HG03460 (cell line): ENCODE measurements around the gene SCRN1.

Experiments used
- ATAC-seq: cut with Tn5 transposase; IDR thresholded peaks from one replicate; pipeline ENCODE4 v1.9.1; 2021; ENCODE audit not compliant: unreplicated experiment

The SCRN1 gene, protein sequence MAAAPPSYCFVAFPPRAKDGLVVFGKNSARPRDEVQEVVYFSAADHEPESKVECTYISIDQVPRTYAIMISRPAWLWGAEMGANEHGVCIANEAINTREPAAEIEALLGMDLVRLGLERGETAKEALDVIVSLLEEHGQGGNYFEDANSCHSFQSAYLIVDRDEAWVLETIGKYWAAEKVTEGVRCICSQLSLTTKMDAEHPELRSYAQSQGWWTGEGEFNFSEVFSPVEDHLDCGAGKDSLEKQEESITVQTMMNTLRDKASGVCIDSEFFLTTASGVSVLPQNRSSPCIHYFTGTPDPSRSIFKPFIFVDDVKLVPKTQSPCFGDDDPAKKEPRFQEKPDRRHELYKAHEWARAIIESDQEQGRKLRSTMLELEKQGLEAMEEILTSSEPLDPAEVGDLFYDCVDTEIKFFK

DNA sequence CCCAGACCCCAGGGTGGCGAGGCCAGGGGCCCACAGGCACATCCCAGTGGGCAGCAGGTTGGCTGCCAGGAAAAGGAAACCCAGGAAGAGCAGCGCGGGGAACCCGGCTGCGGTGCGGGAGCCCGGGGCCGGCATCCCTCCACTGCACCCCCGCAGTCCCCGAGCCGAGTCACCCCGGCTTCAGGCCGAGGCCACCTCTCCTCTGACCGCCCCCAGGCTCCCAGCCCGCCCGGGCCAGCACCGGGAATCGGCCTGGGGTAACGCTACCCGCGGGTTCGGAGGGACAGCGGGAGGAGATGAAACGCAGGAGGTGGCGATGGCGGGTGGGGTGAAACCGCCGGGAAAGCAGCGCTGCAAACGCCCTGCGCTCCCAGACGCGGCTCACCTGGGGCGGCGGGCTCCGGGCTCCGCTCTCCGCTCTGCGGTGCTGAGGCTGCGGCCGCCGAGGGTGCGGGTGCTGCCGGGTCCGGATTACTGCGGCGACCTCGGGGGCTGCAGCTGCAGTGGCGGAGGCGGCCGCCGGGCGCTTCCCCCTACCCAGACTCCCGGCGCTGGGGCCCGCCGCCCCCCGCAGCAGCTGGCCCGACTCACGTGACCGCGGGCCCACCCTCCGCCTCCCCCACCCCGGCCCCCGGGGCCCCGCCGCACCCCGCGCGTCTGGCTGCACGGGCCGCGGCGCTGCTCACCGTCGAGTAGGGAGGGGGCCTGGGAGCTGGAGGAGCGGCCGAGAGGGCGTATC lies at the start of gene SCRN1:
Gene SCRN1 (minus strand): TSS at position 545 of the 739 bp plus-strand sequence. CDS start 20,734 bp downstream, outside the sequence.
- peak; percentile 30 for ATAC-seq

DNA sequence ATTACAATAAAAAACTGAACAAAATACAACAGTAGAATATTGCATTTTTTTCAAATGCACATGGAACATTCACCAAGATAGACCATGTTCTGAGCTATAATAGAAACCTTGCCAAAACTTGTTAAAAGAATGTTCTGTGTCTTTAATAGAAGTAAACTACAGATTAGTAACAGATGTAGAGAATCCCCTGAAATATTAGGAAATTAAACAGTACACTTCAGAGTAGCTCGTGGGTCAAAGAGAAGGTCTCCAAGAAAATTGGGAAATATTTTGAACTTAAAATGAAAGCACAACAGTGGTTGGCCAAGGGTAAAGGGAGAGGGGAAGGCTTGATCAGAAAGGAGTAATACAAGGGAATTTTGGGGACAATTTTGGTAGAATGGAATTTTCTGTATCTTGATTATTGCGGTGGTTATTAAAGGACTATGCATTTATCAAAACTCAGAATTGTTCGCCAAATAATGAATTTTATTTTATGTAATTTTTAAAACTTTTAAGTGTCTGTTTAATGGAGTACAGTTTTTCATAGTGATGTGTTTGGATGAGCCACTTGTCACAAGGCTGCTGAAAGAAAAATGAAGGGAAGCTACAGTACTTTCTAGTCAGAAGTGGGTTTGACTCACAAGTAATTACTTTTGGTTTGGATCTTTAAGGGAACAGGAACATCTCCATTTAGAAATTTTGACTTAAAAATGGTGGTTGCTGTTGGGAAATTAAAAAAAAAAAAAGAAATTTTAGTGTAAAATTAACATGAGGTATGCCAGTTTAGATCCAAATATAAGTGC lies 48.8 kb upstream of the SCRN1 start:
- ATAC-seq, result no peak

DNA sequence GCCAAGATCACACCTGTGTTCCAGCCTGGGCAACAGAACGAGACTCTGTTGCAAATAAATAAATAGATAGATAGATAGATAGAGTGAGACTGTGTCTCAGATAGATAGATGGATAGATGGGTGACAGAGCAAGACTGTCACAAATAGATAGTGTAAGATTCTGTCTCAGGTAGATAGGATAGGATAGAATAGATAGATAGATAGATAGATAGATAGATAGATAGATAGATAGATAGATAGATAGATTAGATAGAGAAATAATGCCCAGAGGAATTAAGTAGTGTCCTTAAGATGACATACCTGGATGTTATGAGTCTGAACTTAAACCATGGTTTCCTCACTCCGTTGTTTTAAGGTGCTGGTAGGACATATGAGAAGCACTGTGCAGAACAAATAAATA lies 46.6 kb upstream of the SCRN1 start:
- no peak for ATAC-seq

DNA sequence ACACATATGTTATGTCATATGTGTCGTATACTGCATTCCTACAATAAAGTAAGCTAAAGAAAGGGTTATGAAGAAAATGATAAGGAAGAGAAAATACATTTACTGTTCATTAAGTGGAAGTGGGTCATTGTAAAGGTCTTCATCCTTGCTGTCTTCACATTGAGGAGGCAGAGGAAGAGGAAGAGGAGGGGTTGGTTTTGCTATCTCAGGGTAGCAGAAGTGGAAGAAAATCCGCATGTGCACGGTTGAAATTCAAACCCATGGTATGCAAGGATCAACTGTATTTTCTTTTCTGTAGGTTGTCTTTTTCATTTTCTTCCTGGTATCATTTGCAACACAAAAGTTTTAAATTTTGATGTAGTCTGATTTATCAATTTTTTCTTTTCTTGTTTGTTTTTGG lies 44.9 kb upstream of the SCRN1 start:
- no peak for ATAC-seq

DNA sequence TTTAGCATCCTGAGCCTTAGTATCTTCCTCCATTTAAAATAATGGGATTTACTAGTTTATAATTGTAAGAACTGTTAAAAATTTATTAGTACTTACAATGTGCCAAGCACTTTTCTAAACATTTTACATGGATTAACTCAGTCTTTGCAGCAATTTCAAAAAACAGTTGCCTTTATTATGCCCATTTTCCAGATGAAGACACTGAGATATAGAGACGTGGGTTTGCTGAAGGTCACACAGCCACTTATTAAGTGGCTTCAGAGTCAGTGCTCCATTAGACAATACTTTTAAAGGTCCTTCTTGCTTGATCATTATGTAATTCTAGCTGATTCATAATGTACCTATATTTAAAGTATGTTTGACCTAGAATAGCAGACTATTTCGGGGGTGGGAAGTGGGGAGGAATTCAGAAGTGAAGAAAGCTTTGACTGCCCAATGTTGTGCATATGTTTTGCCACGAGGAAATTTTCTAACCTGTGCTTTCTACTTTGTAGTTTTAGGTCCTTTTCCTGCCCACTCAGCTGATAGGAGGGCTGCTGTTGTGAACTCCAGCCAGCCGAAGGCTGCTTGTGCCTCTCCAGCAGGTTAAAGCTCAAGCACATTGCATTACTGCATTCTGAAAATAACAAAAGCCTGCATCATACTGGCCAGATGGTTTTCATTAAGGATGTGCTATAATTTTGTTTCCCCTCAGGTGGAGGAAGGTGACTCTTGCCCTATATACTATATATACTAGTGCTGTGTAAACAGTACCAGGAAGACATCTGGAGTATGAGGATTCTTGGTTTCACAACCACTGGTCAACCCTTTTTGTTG lies 42.9 kb upstream of the SCRN1 start:
- ATAC-seq, result no peak

DNA sequence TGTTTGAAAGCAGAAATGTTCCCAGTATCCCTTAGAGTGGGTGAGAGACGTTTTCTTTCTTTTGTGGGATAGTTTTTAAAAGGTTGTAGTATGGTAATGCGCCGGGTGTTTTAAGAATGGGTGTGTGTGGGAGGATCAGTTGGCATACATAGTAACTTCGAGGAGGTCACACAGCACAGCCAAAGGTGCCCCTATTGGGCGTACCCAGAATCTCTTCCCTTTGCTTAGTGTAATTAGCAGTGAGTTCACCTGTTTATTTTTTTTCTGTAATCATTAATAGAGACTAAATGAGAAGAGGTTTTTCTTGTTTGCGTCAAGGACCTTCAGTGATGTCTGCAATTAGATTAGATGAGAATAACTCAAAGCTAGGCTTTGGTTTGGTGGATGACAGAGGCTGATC lies 40.1 kb upstream of the SCRN1 start:
- no peak for ATAC-seq

DNA sequence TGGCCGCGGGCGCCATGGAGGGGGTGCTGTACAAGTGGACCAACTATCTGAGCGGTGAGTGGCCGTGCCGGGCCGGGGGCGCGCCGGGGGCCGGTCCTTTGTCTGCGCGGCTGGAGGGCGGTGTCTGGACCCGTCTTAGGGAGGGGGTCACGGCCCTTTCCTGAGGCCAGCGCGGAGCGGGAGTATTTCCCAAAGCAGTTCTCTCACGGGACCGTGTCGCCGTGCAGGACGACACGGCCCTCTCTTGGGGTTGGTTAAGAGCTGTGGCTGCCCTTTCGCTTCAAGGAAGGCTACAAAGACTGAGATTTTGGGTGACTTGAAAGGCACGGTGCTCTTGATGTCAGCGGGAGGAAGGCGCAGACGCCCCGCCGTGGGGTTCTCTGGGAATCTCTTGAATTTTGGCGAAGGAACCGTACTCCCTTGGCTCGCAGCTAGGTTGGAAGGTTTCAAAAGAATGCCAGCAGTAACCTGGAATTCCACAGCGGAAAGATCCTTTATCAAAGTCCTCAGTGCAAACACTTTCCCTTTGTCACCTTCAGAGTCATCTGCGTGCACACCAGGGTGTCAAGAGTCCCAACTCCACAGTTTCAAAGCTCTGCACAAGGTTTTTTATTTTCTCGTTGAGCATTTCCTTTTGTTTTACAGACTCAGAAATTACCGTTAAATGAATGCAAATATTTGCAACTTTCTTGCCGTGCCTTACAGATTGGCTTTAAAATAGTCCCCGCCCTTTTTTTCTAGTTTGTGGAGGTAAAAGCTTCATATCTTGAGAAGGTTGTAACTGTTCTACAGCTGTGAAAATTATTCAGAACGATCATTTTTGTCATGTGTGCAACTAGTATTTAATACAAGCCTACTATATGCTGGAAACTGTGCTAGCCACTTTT lies 39.4 kb upstream of the SCRN1 start:
- ATAC-seq, result peak; percentile 18

DNA sequence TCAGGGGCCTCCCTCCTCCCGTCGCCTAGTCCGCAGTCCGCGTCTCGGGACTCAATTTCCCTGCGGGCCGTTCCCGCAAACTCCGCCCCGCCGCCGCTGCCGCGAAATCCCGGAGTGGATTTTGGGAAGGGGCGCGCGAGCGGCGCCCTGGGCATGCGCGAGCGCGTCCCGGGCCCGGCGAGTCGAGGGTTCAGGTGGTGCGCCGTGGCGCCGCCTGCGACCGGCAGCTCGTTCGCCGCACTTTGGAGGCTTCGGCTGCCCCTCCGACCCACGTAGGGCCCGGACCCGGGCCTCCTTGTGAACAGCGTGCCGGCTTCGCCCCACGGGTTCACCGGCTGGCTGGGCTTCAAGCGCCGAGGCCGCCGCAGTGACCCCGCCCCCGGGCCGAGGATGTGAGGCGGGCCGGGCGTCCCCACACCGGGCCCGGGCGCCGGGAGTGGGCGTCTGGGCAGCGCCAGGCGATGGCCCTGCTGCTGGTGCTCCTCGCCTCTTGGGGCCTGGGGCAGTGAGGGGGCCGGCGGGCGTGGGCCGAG lies 38.7 kb upstream of the SCRN1 start, which contains the start of gene PLEKHA8:
Gene PLEKHA8 (plus strand): TSS at position 197 of the 533 bp plus-strand sequence. CDS start 351 bp downstream, outside the sequence.
- ATAC-seq, result peak; percentile 43

DNA sequence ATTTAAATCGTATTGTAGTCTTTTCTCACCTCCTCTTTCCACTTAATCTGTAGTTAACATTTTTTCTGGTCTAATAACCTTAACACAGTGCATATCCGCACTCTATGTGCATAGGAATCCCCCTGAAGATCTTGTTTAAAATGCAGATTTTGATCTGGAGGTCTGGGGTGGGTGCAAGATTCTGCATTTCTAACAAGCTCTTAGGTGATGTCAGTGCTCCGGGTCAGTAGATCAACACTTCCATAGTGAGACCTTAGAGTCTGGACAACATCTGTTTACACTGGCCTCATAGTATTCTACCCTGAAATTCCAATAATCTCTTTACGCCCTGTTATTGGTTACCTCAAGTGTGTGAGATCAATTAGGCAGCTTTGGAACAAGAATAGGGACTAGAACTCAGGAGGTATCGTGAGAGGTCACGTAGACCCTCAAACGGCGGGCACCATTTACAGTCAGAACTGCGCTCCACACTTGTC lies 38.2 kb upstream of the SCRN1 start:
- peak; percentile 1 for ATAC-seq

DNA sequence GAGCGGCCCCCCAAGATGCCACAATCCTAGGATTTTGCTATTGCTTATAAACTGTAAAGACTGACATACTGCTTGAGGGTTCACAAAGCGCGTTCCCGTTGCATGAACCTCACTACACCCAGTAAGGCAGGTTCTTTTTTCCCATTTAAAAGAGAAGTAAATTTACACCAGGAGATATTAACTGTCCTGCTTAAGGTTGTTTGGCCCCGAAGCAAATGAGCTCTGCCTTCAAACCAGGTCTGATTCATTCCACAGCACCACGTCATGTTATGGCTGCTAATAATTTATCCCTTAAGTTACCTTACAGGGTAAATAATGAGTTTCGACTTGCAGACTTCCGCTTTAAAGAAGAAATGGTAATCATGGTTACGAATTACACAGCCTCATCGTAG lies 37.5 kb upstream of the SCRN1 start:
- ATAC-seq, result no peak

DNA sequence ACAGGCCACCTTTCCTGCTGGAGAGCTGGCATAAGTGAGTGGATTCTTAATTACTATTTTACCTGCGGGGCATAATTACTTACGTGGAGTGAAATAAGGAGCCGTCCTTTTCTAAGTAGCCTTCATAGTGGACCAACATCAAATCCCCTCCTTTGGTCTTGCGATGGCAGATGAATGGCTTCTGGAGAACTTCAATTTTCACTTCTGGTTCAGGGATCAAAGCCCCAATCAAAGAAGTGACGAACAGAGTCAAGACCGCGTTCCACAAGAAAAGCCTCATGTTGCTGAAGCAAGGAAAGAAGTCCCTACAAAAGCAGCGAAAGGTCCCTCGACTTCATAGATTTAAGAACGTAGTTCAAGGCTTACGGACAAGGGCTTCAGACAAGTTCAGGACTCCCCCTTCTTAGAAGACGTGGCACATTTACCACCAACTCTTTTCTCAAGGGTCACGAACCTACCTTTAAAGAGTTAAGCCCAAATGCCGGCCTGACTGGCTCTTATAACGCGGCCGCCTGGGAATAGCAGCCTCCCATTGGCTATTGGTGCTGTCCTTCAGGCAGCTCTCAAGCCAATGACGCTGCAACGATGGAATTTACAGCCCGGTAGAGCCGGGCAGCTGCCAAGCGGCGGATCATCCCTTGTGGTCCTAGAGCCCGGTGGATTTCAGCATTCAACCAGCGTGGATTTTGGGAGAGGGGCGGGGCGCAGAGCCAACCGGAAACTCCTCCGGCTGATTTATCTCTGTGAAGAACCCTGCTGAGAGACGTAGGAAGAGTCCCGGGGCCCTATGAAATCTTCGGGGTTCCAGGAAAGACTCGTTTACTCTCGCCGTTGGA lies 36.8 kb upstream of the SCRN1 start, which contains the start of gene FKBP14:
Gene FKBP14 (minus strand): TSS at position 474 of the 836 bp plus-strand sequence. CDS start 194 bp downstream, at position 280.
- ATAC-seq, result peak; percentile 72

DNA sequence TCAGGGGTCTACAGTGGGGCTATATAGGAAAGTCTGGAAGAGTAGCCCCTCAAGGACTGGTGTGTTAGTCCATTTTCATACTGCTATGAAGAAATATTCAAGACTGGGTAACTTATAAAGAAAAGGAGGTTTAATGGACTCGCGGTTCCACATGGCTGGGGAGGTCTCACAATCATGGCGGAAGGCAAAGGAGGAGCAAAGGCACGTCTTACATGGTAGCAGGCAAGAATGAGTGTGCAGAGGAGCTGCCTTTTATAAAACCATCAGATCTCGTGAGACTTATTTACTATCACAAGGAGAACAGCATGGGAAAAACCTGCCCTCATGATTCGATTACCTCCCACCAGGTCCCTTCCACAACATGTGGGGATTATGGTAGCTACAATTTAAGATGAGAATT lies 33.9 kb upstream of the SCRN1 start:
- ATAC-seq, result no peak

DNA sequence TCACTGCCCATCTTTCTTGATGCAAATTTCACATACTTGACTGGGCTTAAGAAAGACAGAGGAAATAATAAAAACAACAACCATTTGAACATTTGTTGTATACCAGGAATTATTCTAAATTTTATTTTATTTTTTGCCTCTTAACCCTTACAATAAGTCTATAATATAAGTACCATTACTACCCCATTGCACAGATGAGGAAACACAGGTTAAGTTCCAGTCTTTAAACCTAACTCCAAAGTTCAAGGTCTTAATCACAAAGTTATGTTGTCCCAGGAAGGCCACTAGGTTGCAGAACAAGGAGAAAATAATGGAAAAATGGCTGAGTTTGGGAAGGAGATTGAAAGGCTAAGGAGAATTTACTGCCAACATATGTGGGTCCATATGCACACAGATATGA lies 33.4 kb upstream of the SCRN1 start:
- no peak for ATAC-seq

DNA sequence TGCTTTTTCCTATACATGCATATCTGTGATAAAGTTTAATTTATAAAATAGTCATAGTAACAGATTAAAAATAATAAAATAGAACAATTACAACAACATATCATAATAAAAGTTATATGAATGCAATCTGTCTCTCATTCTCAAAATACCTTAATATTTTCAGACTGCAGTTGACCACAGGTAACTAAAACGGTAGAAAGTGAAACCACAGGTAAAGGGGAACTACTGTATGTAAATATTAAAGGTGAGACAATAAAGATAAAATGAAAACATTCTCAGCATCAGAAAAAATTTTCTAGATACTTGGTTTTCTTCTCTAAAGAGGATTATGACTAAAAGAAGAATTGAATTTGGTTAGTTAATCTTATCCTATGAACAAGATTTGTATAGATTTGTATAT lies 30.9 kb upstream of the SCRN1 start:
- ATAC-seq, result no peak

DNA sequence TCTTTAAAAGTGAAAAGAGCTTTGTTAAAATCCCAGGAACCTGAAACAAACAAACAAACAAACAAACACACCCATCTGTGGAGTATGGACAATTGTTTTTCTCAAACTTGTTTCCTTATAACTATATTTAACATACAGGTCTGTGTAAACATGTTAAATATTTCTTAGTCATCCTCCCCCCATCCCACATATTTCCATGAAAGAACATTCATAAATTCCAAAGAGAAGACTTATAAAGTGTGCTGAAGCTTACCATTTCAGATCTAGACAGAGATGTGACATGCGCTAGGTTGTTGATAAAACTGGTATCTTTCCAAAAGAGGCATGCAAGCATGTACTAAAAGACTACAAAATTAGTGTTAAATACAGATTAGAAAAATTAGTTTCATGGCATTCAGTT lies 30.4 kb upstream of the SCRN1 start:
- no peak for ATAC-seq

DNA sequence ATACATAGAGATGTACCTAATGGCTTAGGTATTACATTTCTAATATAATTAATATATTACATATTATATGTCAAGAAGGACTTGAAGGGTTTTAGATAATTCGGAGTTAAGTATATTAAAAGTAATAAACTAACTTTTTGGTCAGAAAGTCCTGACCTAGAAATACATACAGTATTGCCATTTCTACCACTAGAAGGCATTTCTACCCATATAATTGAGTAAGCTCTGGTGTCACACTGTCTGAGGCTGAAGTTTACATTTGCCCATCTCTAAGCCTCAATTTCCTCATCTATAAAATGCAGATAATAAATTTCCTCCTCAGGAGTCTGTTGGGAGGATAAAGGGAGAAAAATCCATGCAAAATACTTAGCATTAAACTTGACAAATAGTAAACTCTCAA lies 29.8 kb upstream of the SCRN1 start:
- no peak for ATAC-seq

DNA sequence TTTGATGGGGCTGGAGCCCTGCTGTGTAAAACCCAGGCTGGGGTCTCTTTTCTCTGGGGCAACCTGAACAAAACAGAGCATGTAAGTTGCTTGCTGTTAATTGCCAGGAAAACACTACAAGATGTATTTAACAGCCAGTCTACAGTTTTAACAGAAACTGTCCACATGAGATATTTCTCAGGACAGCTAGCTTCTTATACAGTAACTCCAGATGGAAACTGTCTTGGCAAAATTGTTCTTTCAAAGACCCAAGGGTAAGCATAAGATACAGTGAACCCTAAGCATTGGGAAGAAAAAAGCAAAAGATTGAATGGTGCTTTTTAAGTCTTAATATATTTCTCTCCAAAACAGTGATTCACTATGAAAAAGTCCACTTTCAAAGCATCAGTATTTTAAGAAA lies 28.9 kb upstream of the SCRN1 start:
- ATAC-seq, result no peak

DNA sequence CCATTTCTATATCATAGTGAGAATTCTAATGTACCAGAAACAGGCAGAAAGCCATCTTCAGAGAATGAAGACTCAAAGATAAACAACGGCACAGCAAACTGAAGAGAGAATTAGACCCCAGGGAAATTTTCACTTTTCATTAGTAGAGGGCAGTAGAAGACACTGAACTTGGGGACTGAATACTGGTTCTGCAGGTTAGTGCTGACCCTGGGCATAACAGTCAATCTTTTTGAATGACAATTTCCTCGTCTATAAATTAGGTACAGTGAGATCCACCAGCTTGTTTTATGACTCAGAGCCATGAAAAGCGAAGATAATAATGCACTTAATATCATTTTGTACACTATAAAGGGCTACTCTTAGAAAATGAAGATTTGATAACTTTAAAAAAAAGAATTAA lies 23.2 kb upstream of the SCRN1 start:
- no peak for ATAC-seq
